Sigmoid colon (tissue), 7 donors: ENCODE data around the gene ARGLU1. TPM values are rescaled to one million over a fixed set of nuclear protein-coding genes. Genes with fewer than 3 reads are reported as not detected.
A peak's percentile ranks its signal among the peaks of the same experiment; 100 is the strongest.

Source experiments
- DNase-seq: peaks from one replicate; pipeline ENCODE4 v3.0.0-alpha.2; 2019
- H3K27ac ChIP-seq, 4 donors: fragments of 200-600 bp; sonication (generic); one replicate each; pipeline ENCODE4 v1.5.1; 2016 to 2019; ENCODE audit warnings: mild to moderate bottlenecking in 1 of 4
- H3K27me3 ChIP-seq, 3 donors: fragments of 200-600 bp; sonication (generic); one replicate each; pipeline ENCODE4 v1.5.1; 2019; ENCODE audit warnings: mild to moderate bottlenecking in 1 of 3
- H3K36me3 ChIP-seq, 4 donors: fragments of 200-600 bp; sonication (generic); one replicate each; pipeline ENCODE4 v1.5.1; 2016 to 2019
- H3K4me1 ChIP-seq, 4 donors: fragments of 200-600 bp; sonication (generic); one replicate each; pipeline ENCODE4 v1.5.1; 2017 to 2019
- H3K4me3 ChIP-seq, 4 donors: fragments of 200-600 bp; sonication (generic); one replicate each; pipeline ENCODE4 v1.5.1; 2017 to 2019; ENCODE audit warnings: mild to moderate bottlenecking in 2 of 4, moderate library complexity in 1 of 4
- H3K9me3 ChIP-seq, 4 donors: fragments of 200-600 bp in 3 of 4; sonication (generic) in 3 of 4; one replicate each; pipeline versions ENCODE4 v1.5.1 to v1.6.1; 2013 to 2019
- CTCF ChIP-seq, 4 experiments: fragments of 450-650 bp in 3 of 4; fragments of 200-600 bp in 1 of 4; IDR thresholded peaks; one replicate each; pipeline ENCODE4 v1.5.1; 2016 to 2019; ENCODE audit warnings: antibody characterized with exemption in 4 of 4, mild to moderate bottlenecking in 3 of 4, moderate library complexity in 2 of 4
- EP300 ChIP-seq, 4 donors: sonication (generic); formaldehyde crosslinking; IDR thresholded peaks; one replicate each; pipeline ENCODE4 v1.6.1; 2017; ENCODE audit warnings: antibody characterized with exemption in 4 of 4
- POLR2A ChIP-seq, 2 donors: fragments of 450-650 bp; IDR thresholded peaks; one replicate each; pipeline ENCODE4 v1.6.1; 2016; ENCODE audit warnings: antibody characterized with exemption in 2 of 2, mild to moderate bottlenecking in 2 of 2, moderate library complexity in 2 of 2
- POLR2AphosphoS5 ChIP-seq, 4 donors: sonication (generic); formaldehyde crosslinking; IDR thresholded peaks; one replicate each; pipeline ENCODE4 v1.6.1; 2017; ENCODE audit warnings: antibody characterized with exemption in 4 of 4
- WGBS, 2 donors: extraction: QIAGEN DNeasy Blood & Tissue Kit; methylation state at CpG; one replicate each; pipeline ENCODE4 v1.1.7; 2013; 5-methylcytosine and 5-hydroxymethylcytosine counted together
- intact Hi-C: fragments of 100-400 bp; cut with DNase I; formaldehyde crosslinking; loops from one replicate; pipeline ENCODE4 v1.15.1; 2023
- polyA plus RNA-seq, 3 donors: library from polyadenylated mRNA; stranded (reverse); fragments of 200-250 nt; gene quantifications; one replicate each; pipeline ENCODE4 v1.2.3, GENCODE V29; 2013
- total RNA-seq, 4 donors: library from RNA; depleted of rRNA; stranded (reverse); fragments of >200 nt; gene quantifications; one replicate each; pipeline ENCODE4 v1.1.0, GENCODE V29; 2016
- donor health status: healthy with polysubstance abuse.
- donor health status: Bipolar disorder and iron deficiency.
- donor health status: healthy.

Gene ARGLU1
- total and polyA plus RNA-seq, 7 donors = 7.8 to 196 (median 88.1) TPM

- Histone ChIP-seq H3K4me1 (peaks cover 0 to 81% (median 38%) of the 10 kb centered on the region in 4 donors), H3K4me3 (no peak overlapping the region), H3K36me3 (no peaks in the 10 kb centered on the region), H3K27ac (peak overlapping the region in 1 of 4 donors; percentile 6), H3K27me3 (no peaks in the 10 kb centered on the region), H3K9me3 (no peaks in the 10 kb centered on the region)
- TF ChIP-seq POLR2A (IDR thresholded peaks at IDR 0.05) (no peak), CTCF (IDR thresholded peaks at IDR 0.05) (no peak), POLR2AphosphoS5 (IDR thresholded peaks at IDR 0.05) (no peak), EP300 (IDR thresholded peaks at IDR 0.05) (no peak)
- DNase-seq = no peak
- intact Hi-C loops = no loop called here
- 67 to 80% methylated on average over 3 of the region's 3 CpGs for WGBS, 2 donors
Observed at GRCh38 chr13:106523576-106523975, 44.4 kb downstream of the ARGLU1 start.

- Histone ChIP-seq H3K9me3 (no peaks in the 10 kb centered on the region), H3K27ac (peak overlapping the region in 1 of 4 donors; percentile 6), H3K27me3 (no peaks in the 10 kb centered on the region), H3K4me3 (no peak overlapping the region), H3K4me1 (peaks cover 0 to 75% (median 37%) of the 10 kb centered on the region in 4 donors), H3K36me3 (no peaks in the 10 kb centered on the region)
- DNase-seq = no peak
- TF ChIP-seq CTCF (IDR thresholded peaks at IDR 0.05) (no peak), POLR2A (IDR thresholded peaks at IDR 0.05) (no peak), POLR2AphosphoS5 (IDR thresholded peaks at IDR 0.05) (no peak), EP300 (IDR thresholded peaks at IDR 0.05) (no peak)
- intact Hi-C loops = no loop called here
- WGBS, 2 donors = 24 to 63% methylated on average over 7 of the region's 7 CpGs
Observed at GRCh38 chr13:106522898-106523525, 44.9 kb downstream of the ARGLU1 start.

- H3K27ac ChIP-seq = no peak overlapping the region
- DNase-seq = no peak
- no peaks in the 10 kb centered on the region for H3K36me3 ChIP-seq
- H3K4me1 ChIP-seq = peaks cover 0 to 68% (median 36%) of the 10 kb centered on the region in 4 donors
- WGBS, 2 donors = 28 to 68% methylated on average over 5 of the region's 5 CpGs
- intact Hi-C loops = no loop called here
- no peaks in the 10 kb centered on the region for H3K27me3 ChIP-seq
- TF ChIP-seq EP300 (IDR thresholded peaks at IDR 0.05) (no peak), CTCF (IDR thresholded peaks at IDR 0.05) (no peak), POLR2A (IDR thresholded peaks at IDR 0.05) (no peak), POLR2AphosphoS5 (IDR thresholded peaks at IDR 0.05) (no peak)
- no peaks in the 10 kb centered on the region for H3K9me3 ChIP-seq
- no peak overlapping the region for H3K4me3 ChIP-seq
Observed at GRCh38 chr13:106522112-106522705, 45.7 kb downstream of the ARGLU1 start.

GRCh38 chr13:106521095-106521799, 46.7 kb downstream of the ARGLU1 start:
- WGBS, 2 donors = 19 to 60% methylated on average over 5 of the region's 5 CpGs
- intact Hi-C loops = no loop called here
- H3K4me1 ChIP-seq = peaks cover 0 to 70% (median 39%) of the 10 kb centered on the region in 4 donors

More at GRCh38 chr13:106521095-106521799, 46.7 kb downstream of the ARGLU1 start:
- DNase-seq = no peak
- Histone ChIP-seq H3K4me3 (no peak overlapping the region), H3K36me3 (no peaks in the 10 kb centered on the region), H3K9me3 (no peaks in the 10 kb centered on the region), H3K27ac (peak overlapping the region in 2 of 4 donors; percentile 23), H3K27me3 (no peaks in the 10 kb centered on the region)
- TF ChIP-seq POLR2AphosphoS5 (IDR thresholded peaks at IDR 0.05) (no peak), CTCF (IDR thresholded peaks at IDR 0.05) (no peak), EP300 (IDR thresholded peaks at IDR 0.05) (no peak), POLR2A (IDR thresholded peaks at IDR 0.05) (no peak)
